GM21619 (cell line): Measurements from ENCODE around the gene PRKCZ.

Experiments used
- ATAC-seq: cut with Tn5 transposase; IDR thresholded peaks from one replicate; pipeline ENCODE4 v1.9.1; 2021; ENCODE audit not compliant: unreplicated experiment

Gene PRKCZ

GRCh38 chr1:2216767-2217058, 166.5 kb downstream of the PRKCZ start:
- no peak for ATAC-seq

GRCh38 chr1:2221271-2221670, 171.1 kb downstream of the PRKCZ start:
- no peak for ATAC-seq

- no peak for ATAC-seq
These were observed 174.0 kb downstream of the PRKCZ start for GRCh38 chr1:2224170-2224584.

- no peak for ATAC-seq
These were observed 174.6 kb downstream of the PRKCZ start for GRCh38 chr1:2224631-2225428.

- ATAC-seq = peak; percentile 2
These were observed 176.5 kb downstream of the PRKCZ start for GRCh38 chr1:2226525-2227345.

- peak; percentile 82 for ATAC-seq
These were observed 177.3 kb downstream of the PRKCZ start for GRCh38 chr1:2227346-2228156.

GRCh38 chr1:2228157-2228594, 178.0 kb downstream of the PRKCZ start, which contains the start of gene SKI:
TSS of gene SKI (plus strand) at chr1:2228319. CDS start at chr1:2228767, 448 bp downstream.
- ATAC-seq = no peak

GRCh38 chr1:2228694-2229036, 178.5 kb downstream of the PRKCZ start:
- no peak for ATAC-seq

- no peak for ATAC-seq
These were observed 179.0 kb downstream of the PRKCZ start for GRCh38 chr1:2229037-2229864.

- ATAC-seq = no peak
These were observed 179.9 kb downstream of the PRKCZ start for GRCh38 chr1:2229911-2230731.

- ATAC-seq = no peak
These were observed 180.7 kb downstream of the PRKCZ start for GRCh38 chr1:2230781-2231531.

GRCh38 chr1:2231532-2232254, 181.5 kb downstream of the PRKCZ start:
- ATAC-seq = no peak

- no peak for ATAC-seq
These were observed 182.2 kb downstream of the PRKCZ start for GRCh38 chr1:2232255-2232915.

- ATAC-seq = no peak
These were observed 182.8 kb downstream of the PRKCZ start for GRCh38 chr1:2232916-2233438.

GRCh38 chr1:2233468-2233867, 183.3 kb downstream of the PRKCZ start:
- no peak for ATAC-seq

- peak; percentile 68 for ATAC-seq
These were observed 184.0 kb downstream of the PRKCZ start for GRCh38 chr1:2233997-2234761.

- no peak for ATAC-seq
These were observed 184.5 kb downstream of the PRKCZ start for GRCh38 chr1:2234762-2235113.
